Measurements from ENCODE around the gene DNAJC18. TPM values are rescaled to one million over a fixed set of nuclear protein-coding genes. Genes with fewer than 3 reads are reported as not detected.

DNAJC18 gene
- polyA plus RNA-seq, 3 donors: 23.8 to 24.9 (median 24.2) TPM

Other genes with a start within 250 kb of the DNAJC18 start
- 10 to 100 TPM; 51.6 to 53.7 (median 53.2) TPM for gene SIL1, start 241.2 kb downstream of the DNAJC18 start, polyA plus RNA-seq (ENCODE audit: insufficient read length in 3 of 3)
- gene MATR3, start 145.8 kb downstream of the DNAJC18 start, polyA plus RNA-seq (ENCODE audit: insufficient read length in 3 of 3): 100 to 1,000 TPM; 621 to 736 (median 661) TPM
- 100 to 1,000 TPM; 164 to 199 (median 175) TPM for gene PAIP2, start 97.7 kb downstream of the DNAJC18 start, polyA plus RNA-seq (ENCODE audit: insufficient read length in 3 of 3)
- 10 to 100 TPM; 11.8 to 21.7 (median 14.2) TPM for gene SLC23A1, start 56.2 kb downstream of the DNAJC18 start, polyA plus RNA-seq (ENCODE audit: insufficient read length in 3 of 3)
- 1 to 10 TPM in 1 of 3 donors, under 1 TPM in 2; 0.67 to 1.1 (median 0.83) TPM for gene MZB1, start 49.6 kb downstream of the DNAJC18 start, polyA plus RNA-seq (ENCODE audit: insufficient read length in 3 of 3)
- gene PROB1, start 44.4 kb downstream of the DNAJC18 start, polyA plus RNA-seq (ENCODE audit: insufficient read length in 3 of 3): 1 to 10 TPM; 2.4 to 4.3 (median 3.4) TPM
- 10 to 100 TPM; 10.9 to 14.9 (median 11.5) TPM for gene SPATA24, start 35.4 kb downstream of the DNAJC18 start, polyA plus RNA-seq (ENCODE audit: insufficient read length in 3 of 3)
- gene ECSCR, start 23.2 kb upstream of the DNAJC18 start, polyA plus RNA-seq (ENCODE audit: insufficient read length in 3 of 3): 10 to 100 TPM; 21.0 to 25.8 (median 24.4) TPM
- gene SMIM33, start 31.5 kb upstream of the DNAJC18 start, polyA plus RNA-seq (ENCODE audit: insufficient read length in 3 of 3): under 1 TPM in 1 of 3 donors, not detected in 2; 0.06 TPM
- 10 to 100 TPM; 24.7 to 37.7 (median 36.8) TPM for gene STING1, start 43.2 kb upstream of the DNAJC18 start, polyA plus RNA-seq (ENCODE audit: insufficient read length in 3 of 3)
- 100 to 1,000 TPM; 137 to 186 (median 165) TPM for gene UBE2D2, start 121.8 kb upstream of the DNAJC18 start, polyA plus RNA-seq (ENCODE audit: insufficient read length in 3 of 3)
- 100 to 1,000 TPM; 201 to 226 (median 217) TPM for gene CXXC5, start 208.8 kb upstream of the DNAJC18 start, polyA plus RNA-seq (ENCODE audit: insufficient read length in 3 of 3)

Data from renal cortex interstitium (tissue), 3 donors.